ENCODE measurements around the gene APBB2.
"Not testable (repeated sequence)": the region's sequence is repeated elsewhere in the genome, so short reads cannot be mapped to it uniquely, and the experiment has no call there.

Gene APBB2

GRCh38 chr4:41052287-41052686 lies 162.1 kb downstream of the APBB2 start:
- DNase-seq (ENCODE audit: extremely low read depth, low read depth) = no peak
- TF ChIP-seq, protein P1, sequence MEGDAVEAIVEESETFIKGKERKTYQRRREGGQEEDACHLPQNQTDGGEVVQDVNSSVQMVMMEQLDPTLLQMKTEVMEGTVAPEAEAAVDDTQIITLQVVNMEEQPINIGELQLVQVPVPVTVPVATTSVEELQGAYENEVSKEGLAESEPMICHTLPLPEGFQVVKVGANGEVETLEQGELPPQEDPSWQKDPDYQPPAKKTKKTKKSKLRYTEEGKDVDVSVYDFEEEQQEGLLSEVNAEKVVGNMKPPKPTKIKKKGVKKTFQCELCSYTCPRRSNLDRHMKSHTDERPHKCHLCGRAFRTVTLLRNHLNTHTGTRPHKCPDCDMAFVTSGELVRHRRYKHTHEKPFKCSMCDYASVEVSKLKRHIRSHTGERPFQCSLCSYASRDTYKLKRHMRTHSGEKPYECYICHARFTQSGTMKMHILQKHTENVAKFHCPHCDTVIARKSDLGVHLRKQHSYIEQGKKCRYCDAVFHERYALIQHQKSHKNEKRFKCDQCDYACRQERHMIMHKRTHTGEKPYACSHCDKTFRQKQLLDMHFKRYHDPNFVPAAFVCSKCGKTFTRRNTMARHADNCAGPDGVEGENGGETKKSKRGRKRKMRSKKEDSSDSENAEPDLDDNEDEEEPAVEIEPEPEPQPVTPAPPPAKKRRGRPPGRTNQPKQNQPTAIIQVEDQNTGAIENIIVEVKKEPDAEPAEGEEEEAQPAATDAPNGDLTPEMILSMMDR (IDR thresholded peaks at IDR 0.05; ENCODE audit: low read depth, low read length, missing control alignments) = no peak
- no peak overlapping the region for H3K4me3 ChIP-seq (replicated peaks; ENCODE audit: low read depth, low read length)

GRCh38 chr4:41050880-41051775 lies 163.2 kb downstream of the APBB2 start:
- no peak for DNase-seq (ENCODE audit: extremely low read depth, low read depth)
- H3K4me3 ChIP-seq (replicated peaks; ENCODE audit: low read depth, low read length) = no peak overlapping the region

GRCh38 chr4:41050116-41050515 lies 164.2 kb downstream of the APBB2 start:
- TF ChIP-seq, protein P1 (IDR thresholded peaks at IDR 0.05; ENCODE audit: low read depth, low read length, missing control alignments) = no peak
- H3K4me3 ChIP-seq (replicated peaks; ENCODE audit: low read depth, low read length) = no peak overlapping the region
- DNase-seq (ENCODE audit: extremely low read depth, low read depth) = no peak

More at GRCh38 chr4:41050880-41051775, 163.2 kb downstream of the APBB2 start:
- TF ChIP-seq, protein P1 (IDR thresholded peaks at IDR 0.05; ENCODE audit: low read depth, low read length, missing control alignments) = no peak

- DNase-seq (ENCODE audit: extremely low read depth, low read depth); H3K4me3 ChIP-seq (replicated peaks; ENCODE audit: low read depth, low read length): not testable (repeated sequence)
These were observed 165.2 kb downstream of the APBB2 start for GRCh38 chr4:41049176-41049575.

- TF ChIP-seq, protein P1 (IDR thresholded peaks at IDR 0.05; ENCODE audit: low read depth, low read length, missing control alignments) = no peak
- H3K4me3 ChIP-seq (replicated peaks; ENCODE audit: low read depth, low read length) = no peak overlapping the region
These were observed 169.6 kb downstream of the APBB2 start for GRCh38 chr4:41044791-41045190.

DNA sequence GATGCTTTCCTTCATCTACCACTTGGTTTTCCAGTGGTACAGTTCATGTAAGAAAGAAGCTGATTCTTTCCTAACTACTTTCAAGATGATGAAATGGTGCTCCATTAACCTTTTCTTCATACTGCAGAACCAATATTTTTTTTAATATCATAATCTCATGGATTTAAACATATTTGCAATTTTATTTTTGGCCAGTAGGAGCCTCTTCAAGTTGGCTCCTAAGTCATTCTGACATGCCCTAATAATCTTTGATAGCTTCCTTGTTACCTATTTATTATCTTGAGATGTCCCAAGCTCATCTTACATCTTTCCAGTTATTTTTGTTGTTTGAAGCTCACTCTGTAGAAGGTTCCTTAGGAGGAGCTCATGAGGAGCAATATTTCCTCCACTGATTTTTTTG lies 170.2 kb downstream of the APBB2 start:
- TF ChIP-seq, protein P1 (IDR thresholded peaks at IDR 0.05; ENCODE audit: low read depth, low read length, missing control alignments) = no peak
- DNase-seq (ENCODE audit: extremely low read depth, low read depth) = no peak
- no peak overlapping the region for H3K4me3 ChIP-seq (replicated peaks; ENCODE audit: low read depth, low read length)

More at GRCh38 chr4:41044791-41045190, 169.6 kb downstream of the APBB2 start:
- no peak for DNase-seq (ENCODE audit: extremely low read depth, low read depth)

DNA sequence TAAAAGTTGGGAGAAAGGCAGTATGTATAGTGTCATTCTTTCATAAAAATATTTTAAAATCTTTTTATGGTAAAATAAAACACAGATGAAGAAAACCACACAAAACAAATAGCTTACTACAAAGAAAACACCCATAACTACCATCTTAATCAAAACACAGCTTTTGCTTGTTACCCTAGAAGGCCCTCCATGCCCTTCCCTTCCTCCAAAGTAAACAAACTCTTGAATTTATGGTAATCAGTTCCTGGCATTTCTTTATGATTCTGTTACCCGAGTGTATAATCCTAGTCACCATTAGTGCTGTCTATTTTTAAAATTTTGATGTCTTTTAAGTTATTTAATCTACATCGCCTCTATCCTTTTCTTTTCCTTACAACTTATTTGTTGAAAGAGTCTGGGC lies 170.9 kb downstream of the APBB2 start:
- TF ChIP-seq, protein P1 (IDR thresholded peaks at IDR 0.05; ENCODE audit: low read depth, low read length, missing control alignments) = no peak
- H3K4me3 ChIP-seq (replicated peaks; ENCODE audit: low read depth, low read length) = no peak overlapping the region
- DNase-seq (ENCODE audit: extremely low read depth, low read depth) = no peak
